H1 (cell line): ENCODE measurements around the gene NDUFS7. TPM values are rescaled to one million over a fixed set of nuclear protein-coding genes. Genes with fewer than 3 reads are reported as not detected.
A peak's percentile ranks its signal among the peaks of the same experiment; 100 is the strongest.

Source experiments
- CTCF ChIA-PET: fragments of 300-600 bp; sonication (Branson Sonifier 250); formaldehyde crosslinking; loops from one replicate; lab custom pipeline; 2021; ENCODE audit not compliant: partially characterized antibody; lab: Charles Lee
- POLR2A ChIA-PET: fragments of 300-600 bp; sonication (Branson Sonifier 250); formaldehyde crosslinking; loops from one replicate; lab custom pipeline; 2021; ENCODE audit warnings: inconsistent platforms; ENCODE audit not compliant: partially characterized antibody; lab: Charles Lee
- DNase-seq, 2 experiments: peaks; one replicate each; pipeline versions ENCODE4 v3.0.0 to v3.0.0-alpha.2; 2010 to 2022; ENCODE audit warnings: low spot score in 2 of 2, low read depth in 1 of 2, mixed read lengths in 1 of 2
- FAIRE-seq: peaks from 2 replicates; lab custom pipeline; 2011; peaks lifted over from hg19 to GRCh38; lab: Jason Lieb, UNC
- H2AFZ ChIP-seq: 2 replicates; pipeline ENCODE4 v1.8.1; 2012; ENCODE audit warnings: low read length, inconsistent platforms
- H2AK5ac ChIP-seq: 2 replicates; pipeline ENCODE4 v1.6.1; 2013; ENCODE audit warnings: low read depth, low read length
- H2BK120ac ChIP-seq: replicated peaks from 2 replicates; pipeline ENCODE3; 2013; ENCODE audit warnings: low read depth, low read length, inconsistent platforms
- H2BK12ac ChIP-seq: 2 replicates; pipeline ENCODE4 v1.6.1; 2013; ENCODE audit warnings: low read depth, low read length
- H2BK15ac ChIP-seq: 2 replicates; pipeline ENCODE4 v1.6.1; 2013; ENCODE audit warnings: low read length
- H2BK20ac ChIP-seq: 2 replicates; pipeline ENCODE4 v1.6.1; 2013; ENCODE audit warnings: low read length
- H2BK5ac ChIP-seq: 2 replicates; pipeline ENCODE4 v1.6.1; 2013; ENCODE audit warnings: low read depth, low read length
- H3K14ac ChIP-seq: 2 replicates; pipeline ENCODE4 v1.6.1; 2013; ENCODE audit warnings: inconsistent platforms; ENCODE audit not compliant: insufficient read length
- H3K18ac ChIP-seq: 2 replicates; pipeline ENCODE4 v1.6.1; 2013; ENCODE audit warnings: low read length; ENCODE audit errors: extremely low read depth
- H3K23ac ChIP-seq: 2 replicates; pipeline ENCODE4 v1.6.1; 2013; ENCODE audit warnings: inconsistent platforms; ENCODE audit not compliant: insufficient read length
- H3K23me2 ChIP-seq: 2 replicates; pipeline ENCODE4 v1.6.1; 2013; ENCODE audit warnings: low read depth, low read length
- H3K27ac ChIP-seq: 2 replicates; pipeline ENCODE4 v1.6.1; 2011; ENCODE audit warnings: low read depth, low read length, inconsistent platforms
- H3K27me3 ChIP-seq, 4 experiments: replicated peaks in 1 of 4; 1 replicate in 1 of 4; 2 replicates in 3 of 4; pipeline versions ENCODE4 v1.6.1 to v1.8.1; 2011 to 2013; ENCODE audit warnings: low read length in 3 of 4, mild to moderate bottlenecking in 3 of 4, inconsistent platforms in 2 of 4, mixed read lengths in 2 of 4, moderate library complexity in 1 of 4; ENCODE audit not compliant: control insufficient read depth in 3 of 4, insufficient read depth in 3 of 4; ENCODE audit errors: extremely low read depth in 1 of 4
- H3K36me3 ChIP-seq, 4 experiments: 2 replicates each; pipeline versions ENCODE4 v1.6.1 to v1.8.1; 2011 to 2013; ENCODE audit warnings: mild to moderate bottlenecking in 4 of 4, low read length in 3 of 4, moderate library complexity in 2 of 4, control low read depth in 1 of 4, inconsistent platforms in 1 of 4; ENCODE audit not compliant: insufficient read depth in 4 of 4, control insufficient read depth in 2 of 4
- H3K4ac ChIP-seq: replicated peaks from 2 replicates; pipeline ENCODE3; 2013; ENCODE audit warnings: low read length, low read depth, mixed read lengths, inconsistent platforms; ENCODE audit not compliant: insufficient read length
- H3K4me1 ChIP-seq, 4 experiments: replicated peaks in 1 of 4; 1 replicate in 1 of 4; 2 replicates in 3 of 4; pipeline versions ENCODE4 v1.6.1 to v1.8.1; 2011 to 2013; ENCODE audit warnings: low read length in 3 of 4, inconsistent platforms in 2 of 4, mixed read lengths in 1 of 4; ENCODE audit not compliant: insufficient read depth in 4 of 4, control insufficient read depth in 3 of 4
- H3K4me2 ChIP-seq, 2 experiments: 2 replicates each; pipeline versions ENCODE4 v1.6.1 to v1.8.1; 2011 to 2013; ENCODE audit warnings: low read depth in 2 of 2, low read length in 2 of 2, control low read depth in 1 of 2, inconsistent platforms in 1 of 2, mild to moderate bottlenecking in 1 of 2; ENCODE audit not compliant: insufficient read depth in 1 of 2
- H3K4me3 ChIP-seq, 4 experiments: fragments of 200-600, 300-600 bp in 1 of 4; sonication (generic), shearing (Covaris generic), sonication (Bioruptor Twin) in 1 of 4; 2 replicates each; pipeline versions ENCODE4 v1.5.1 to v1.8.1; 2011 to 2016; ENCODE audit warnings: low read length in 4 of 4, low read depth in 3 of 4, control low read depth in 2 of 4, inconsistent platforms in 2 of 4, mild to moderate bottlenecking in 2 of 4, mixed read lengths in 1 of 4, moderate library complexity in 1 of 4; ENCODE audit not compliant: insufficient read depth in 2 of 4; ENCODE audit errors: extremely low read depth in 1 of 4
- H3K56ac ChIP-seq: replicated peaks from 2 replicates; pipeline ENCODE3; 2013; ENCODE audit warnings: low read depth, mild to moderate bottlenecking, mixed read lengths, low read length, inconsistent platforms; ENCODE audit not compliant: insufficient read length
- H3K79me1 ChIP-seq: 2 replicates; pipeline ENCODE4 v1.6.1; 2013; ENCODE audit warnings: low read depth, low read length, control low read depth
- H3K79me2 ChIP-seq, 2 experiments: 2 replicates each; pipeline versions ENCODE4 v1.6.1 to v1.8.1; 2012 to 2013; ENCODE audit warnings: low read length in 2 of 2, mild to moderate bottlenecking in 2 of 2, inconsistent platforms in 1 of 2; ENCODE audit not compliant: insufficient read depth in 2 of 2, control insufficient read depth in 1 of 2
- H3K9ac ChIP-seq, 4 experiments: replicated peaks in 1 of 4; 1 replicate in 1 of 4; 2 replicates in 3 of 4; pipeline versions ENCODE4 v1.6.1 to v1.8.1; 2011 to 2013; ENCODE audit warnings: low read depth in 3 of 4, low read length in 3 of 4, control low read depth in 2 of 4, mild to moderate bottlenecking in 2 of 4, moderate library complexity in 2 of 4, inconsistent platforms in 1 of 4; ENCODE audit errors: extremely low read depth in 1 of 4
- H3K9me3 ChIP-seq, 2 experiments: 2 replicates each; pipeline versions ENCODE4 v1.6.1 to v1.8.1; 2012 to 2013; ENCODE audit warnings: mild to moderate bottlenecking in 2 of 2, moderate library complexity in 2 of 2, control low read depth in 1 of 2, inconsistent platforms in 1 of 2, low read depth in 1 of 2, low read length in 1 of 2, mixed read lengths in 1 of 2; ENCODE audit not compliant: insufficient read depth in 2 of 2
- H4K20me1 ChIP-seq, 2 experiments: replicated peaks in 1 of 2; 2 replicates each; pipeline versions ENCODE3 to v1.8.1; 2011 to 2013; ENCODE audit warnings: inconsistent platforms in 2 of 2, low read length in 2 of 2, mild to moderate bottlenecking in 1 of 2; ENCODE audit not compliant: insufficient read depth in 2 of 2, control insufficient read depth in 1 of 2
- H4K5ac ChIP-seq: 2 replicates; pipeline ENCODE4 v1.6.1; 2013; ENCODE audit warnings: low read length, low read depth, mixed read lengths, inconsistent platforms; ENCODE audit not compliant: insufficient read length
- H4K8ac ChIP-seq: 2 replicates; pipeline ENCODE4 v1.8.0; 2013; ENCODE audit warnings: mild to moderate bottlenecking, moderate library complexity, low read length, inconsistent platforms; ENCODE audit not compliant: insufficient read depth; ENCODE audit errors: extremely low read depth
- H4K91ac ChIP-seq: replicated peaks from 2 replicates; pipeline ENCODE3; 2013; ENCODE audit warnings: low read length, mixed read lengths, inconsistent platforms; ENCODE audit not compliant: insufficient read length
- EGR1 ChIP-seq: IDR thresholded peaks from 2 replicates; pipeline ENCODE4 v1.6.1; 2011; ENCODE audit warnings: low read depth, low read length, borderline replicate concordance
- JUND ChIP-seq: IDR thresholded peaks from 2 replicates; pipeline ENCODE4 v1.6.1; 2011; ENCODE audit warnings: mild to moderate bottlenecking, improper control_type of control experiment, low read length
- PHF8 ChIP-seq: fragments of 200-600 bp; sonication (generic); conservative IDR thresholded peaks from 2 replicates; pipeline ENCODE4 v1.7.1; 2012; ENCODE audit warnings: low read depth, mild to moderate bottlenecking, inconsistent platforms, low read length, moderate library complexity
- RFX5 ChIP-seq: IDR thresholded peaks from 2 replicates; pipeline ENCODE4 v1.6.1; 2011; ENCODE audit warnings: low read depth, low read length, improper control_type of control experiment, borderline replicate concordance
- TEAD4 ChIP-seq: IDR thresholded peaks from 2 replicates; pipeline ENCODE4 v1.6.1; 2012; ENCODE audit warnings: low read depth, low read length, inconsistent platforms, mixed read lengths
- WGBS, 2 experiments: shearing (Covaris generic) in 1 of 2; methylation state at CpG; one replicate each; pipeline versions ENCODE4 v1.1.6 to v1.1.7; 2013 to 2015; ENCODE audit warnings: low lambda C conversion rate in 2 of 2, mixed read lengths in 2 of 2, inconsistent platforms in 1 of 2, low coverage in 1 of 2, missing lambda C conversion rate in 1 of 2; ENCODE audit not compliant: insufficient replicate concordance in 2 of 2, insufficient coverage in 1 of 2, insufficient read length in 1 of 2; ENCODE audit errors: extremely low coverage in 1 of 2, missing lambda C conversion rate in 1 of 2; 5-methylcytosine and 5-hydroxymethylcytosine counted together
- polyA plus RNA-seq, 7 experiments: library from polyadenylated mRNA; depleted of rRNA in 3 of 7; stranded (reverse) in 5 of 7; unstranded in 2 of 7; fragments of >200 nt in 5 of 7; fragments of 200-250 nt in 2 of 7; gene quantifications; 1 replicate in 5 of 7; 2 replicates in 1 of 7; 4 replicates in 1 of 7; pipeline versions ENCODE4 v1.2.1 to v1.2.3, GENCODE V29; 2011 to 2013; ENCODE audit warnings: missing spikeins in 2 of 7, mixed read lengths in 2 of 7
- total RNA-seq: library from RNA; stranded (reverse); fragmentation: NEBNext Ultra II Directional; extraction: Animal tissue kit (Norgen Biotek cat#: 25700); gene quantifications from 2 replicates; pipeline ENCODE4 v1.2.1, GENCODE V29; 2021
- TF ChIP-seq, protein P1 (sequence below): IDR thresholded peaks from 2 replicates; pipeline ENCODE4 v1.6.1; 2012; ENCODE audit warnings: inconsistent platforms
- TF ChIP-seq, protein P2 (sequence below): IDR thresholded peaks from 2 replicates; pipeline ENCODE4 v1.6.1; 2012; ENCODE audit warnings: inconsistent platforms

The NDUFS7 gene
- total and polyA plus RNA-seq, 2 of the 8 experiments (the other 6 are each of a cell fraction or from before 2014, with no cell fraction given) = 78.1 to 309 TPM

DNA sequence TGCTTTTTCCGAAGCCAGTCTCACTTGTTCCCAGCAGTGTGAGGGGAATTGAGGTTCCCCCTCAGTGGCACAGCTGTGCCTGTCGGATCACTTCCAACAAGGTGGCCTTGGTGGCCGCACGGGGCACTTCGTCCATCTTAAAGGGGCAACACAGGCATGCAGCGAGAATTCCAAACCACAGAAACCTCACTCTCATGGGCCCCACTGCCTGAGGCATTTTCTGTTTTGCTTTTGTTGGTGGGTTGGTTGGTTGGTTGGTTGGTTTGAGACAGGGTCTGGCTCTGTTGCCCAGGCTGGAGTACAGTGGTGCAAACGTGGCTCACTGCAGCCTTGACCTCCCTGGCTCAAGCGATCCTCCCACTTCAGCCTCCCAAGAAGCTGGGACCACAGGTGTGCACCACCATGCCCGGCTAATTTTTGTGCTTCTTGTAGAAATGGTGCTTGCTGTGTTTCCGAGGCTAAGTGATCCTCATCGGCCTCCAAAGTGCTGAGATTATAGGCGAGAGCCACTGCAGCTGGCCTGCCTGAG lies 3.7 kb upstream of the NDUFS7 start:
- H3K79me1 ChIP-seq = no peaks in the 10 kb centered on the region
- H3K4me1 ChIP-seq = peaks cover 0 to 7% (median 3%) of the 10 kb centered on the region in 4 experiments; a peak in 4 of 7 replicates
- H2AFZ ChIP-seq = no peak overlapping the region
- peaks cover 6% of the 10 kb centered on the region; the same call in 1 of the 2 replicates for H3K23me2 ChIP-seq
- 89% methylated on average over 12 of the region's 12 CpGs; no CpG with 5 or more reads in 1 of the 2 experiments for WGBS, 2 experiments
- no peaks in the 10 kb centered on the region for H3K27me3 ChIP-seq
- H3K18ac ChIP-seq = no peak overlapping the region
- CTCF ChIA-PET = interaction anchor here (0.6 to 1.2 kb wide), 5 partner anchors 76 to 292 kb away, joined by 3 read pairs; no protein-coding TSS in a partner anchor
- POLR2A ChIA-PET = interaction anchor here (0.7 to 1.9 kb wide), 12 partner anchors 25 to 127 kb away, joined by 3 to 6 read pairs (median 3); partner anchors contain the start of gene CIRBP
- H4K8ac ChIP-seq = no peak overlapping the region
- no peak overlapping the region for H2BK12ac ChIP-seq
- no peak overlapping the region for H2BK15ac ChIP-seq
- no peak overlapping the region for H2AK5ac ChIP-seq
- H4K91ac ChIP-seq = no peak overlapping the region
- H3K27ac ChIP-seq = no peak overlapping the region
- H3K9ac ChIP-seq = no peak overlapping the region
- H4K5ac ChIP-seq = no peak overlapping the region
- no peak for DNase-seq
- H3K14ac ChIP-seq = no peak overlapping the region
- no peaks in the 10 kb centered on the region for H3K9me3 ChIP-seq
- TF ChIP-seq TEAD4 = no peak
- TF ChIP-seq, protein P1, sequence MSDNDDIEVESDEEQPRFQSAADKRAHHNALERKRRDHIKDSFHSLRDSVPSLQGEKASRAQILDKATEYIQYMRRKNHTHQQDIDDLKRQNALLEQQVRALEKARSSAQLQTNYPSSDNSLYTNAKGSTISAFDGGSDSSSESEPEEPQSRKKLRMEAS = peak; percentile 51; the same call in 1 of the 2 replicates
- TF ChIP-seq PHF8 = no peak
- TF ChIP-seq, protein P2, sequence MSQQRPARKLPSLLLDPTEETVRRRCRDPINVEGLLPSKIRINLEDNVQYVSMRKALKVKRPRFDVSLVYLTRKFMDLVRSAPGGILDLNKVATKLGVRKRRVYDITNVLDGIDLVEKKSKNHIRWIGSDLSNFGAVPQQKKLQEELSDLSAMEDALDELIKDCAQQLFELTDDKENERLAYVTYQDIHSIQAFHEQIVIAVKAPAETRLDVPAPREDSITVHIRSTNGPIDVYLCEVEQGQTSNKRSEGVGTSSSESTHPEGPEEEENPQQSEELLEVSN = peak; percentile 42; the same call in 1 of the 2 replicates
- TF ChIP-seq JUND = no peak
- no peak for TF ChIP-seq RFX5
- no peak for TF ChIP-seq EGR1
- H2BK20ac ChIP-seq = no peak overlapping the region
- H3K4me3 ChIP-seq = no peak overlapping the region
- no peak for FAIRE-seq
- peaks cover 0 to 7% of the 10 kb centered on the region in 2 experiments for H4K20me1 ChIP-seq
- H3K56ac ChIP-seq = no peak overlapping the region
- no peak overlapping the region for H3K4me2 ChIP-seq
- H3K36me3 ChIP-seq = peaks cover 0 to 15% (median 3%) of the 10 kb centered on the region in 4 experiments; a peak in 4 of 8 replicates
- no peak overlapping the region for H3K4ac ChIP-seq
- no peak overlapping the region for H2BK120ac ChIP-seq
- 0 out of 2 replicates have a peak overlapping the region, but pooled peaks have one; percentile 4 for H2BK5ac ChIP-seq
- H3K79me2 ChIP-seq = 0 out of 4 replicates have a peak, but pooled peaks cover 0 to 4% of the 10 kb centered on the region in 2 experiments
- H3K23ac ChIP-seq = no peak overlapping the region
